HG02981 (cell line): Measurements from ENCODE around the gene KRTAP12-4.
"Not testable (repeated sequence)": the region's sequence is repeated elsewhere in the genome, so short reads cannot be mapped to it uniquely, and the experiment has no call there.

Experiments
- ATAC-seq: cut with Tn5 transposase; IDR thresholded peaks from one replicate; pipeline ENCODE4 v1.9.1; 2021; ENCODE audit warnings: mild to moderate bottlenecking, moderate library complexity; ENCODE audit not compliant: unreplicated experiment

Gene KRTAP12-4

DNA sequence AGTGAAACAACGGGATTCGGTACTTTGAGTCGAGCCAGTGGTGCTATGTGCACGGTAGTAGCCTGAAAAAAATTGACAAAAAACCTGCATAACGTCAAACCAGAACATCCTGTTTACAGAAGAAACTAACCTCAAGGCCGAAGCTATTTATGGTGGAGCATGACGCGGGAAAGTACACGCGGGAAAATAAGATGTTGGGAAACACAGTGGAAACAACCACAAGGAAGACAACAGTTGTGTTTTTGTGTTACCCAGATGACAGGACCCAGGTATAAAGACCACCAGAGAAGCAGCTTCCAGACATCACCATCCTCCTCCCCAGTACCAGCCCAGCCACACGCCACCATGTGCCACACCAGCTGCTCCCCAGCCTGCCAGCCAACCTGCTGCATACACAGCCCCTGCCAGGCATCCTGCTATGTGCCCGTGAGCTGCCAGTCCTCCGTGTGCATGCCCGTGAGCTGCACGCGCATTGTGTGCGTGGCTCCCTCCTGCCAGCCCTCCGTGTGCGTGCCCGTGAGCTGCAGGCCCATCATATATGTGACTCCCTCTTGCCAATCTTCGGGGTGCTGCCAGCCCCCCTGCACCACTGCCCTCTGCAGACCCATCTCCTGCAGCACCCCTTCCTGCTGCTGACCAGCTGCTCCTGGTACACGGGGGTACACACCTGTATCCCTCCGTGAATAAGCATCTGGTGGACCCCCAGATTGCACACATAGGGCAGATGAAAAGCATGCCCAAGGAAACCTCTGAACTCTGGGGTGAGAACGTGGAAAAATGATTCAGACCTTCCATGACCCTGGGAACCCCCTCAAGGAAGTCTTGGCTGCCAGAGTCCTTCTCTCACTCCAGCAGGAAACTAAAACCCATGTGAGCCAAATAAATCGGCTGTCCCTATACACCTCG is 3.4 kb upstream of the KRTAP12-4 start, which contains the start of gene KRTAP12-3:
TSS of gene KRTAP12-3 (plus strand) at position 298 of the 906 bp plus-strand sequence. CDS start at position 346, 48 bp downstream.
- no peak for ATAC-seq

DNA sequence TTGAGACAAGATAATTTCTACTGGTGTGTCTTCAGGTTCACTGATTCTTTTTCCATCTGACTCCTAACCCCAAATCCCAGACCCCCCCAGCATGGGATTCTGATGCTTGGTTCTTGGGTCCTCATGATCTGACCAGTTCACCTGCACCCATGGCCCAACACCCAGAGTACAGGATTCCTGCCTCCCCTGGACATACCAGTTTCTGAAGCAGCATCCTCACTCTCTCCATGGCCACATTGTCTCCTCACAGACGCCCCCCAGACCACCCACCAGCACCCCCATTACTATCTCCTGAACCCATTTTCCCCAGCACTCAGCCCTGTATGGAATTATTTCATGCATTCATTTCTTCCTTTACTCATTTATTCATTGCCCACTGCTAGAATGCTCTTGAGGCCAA is 2.4 kb upstream of the KRTAP12-4 start:
- ATAC-seq = no peak

DNA sequence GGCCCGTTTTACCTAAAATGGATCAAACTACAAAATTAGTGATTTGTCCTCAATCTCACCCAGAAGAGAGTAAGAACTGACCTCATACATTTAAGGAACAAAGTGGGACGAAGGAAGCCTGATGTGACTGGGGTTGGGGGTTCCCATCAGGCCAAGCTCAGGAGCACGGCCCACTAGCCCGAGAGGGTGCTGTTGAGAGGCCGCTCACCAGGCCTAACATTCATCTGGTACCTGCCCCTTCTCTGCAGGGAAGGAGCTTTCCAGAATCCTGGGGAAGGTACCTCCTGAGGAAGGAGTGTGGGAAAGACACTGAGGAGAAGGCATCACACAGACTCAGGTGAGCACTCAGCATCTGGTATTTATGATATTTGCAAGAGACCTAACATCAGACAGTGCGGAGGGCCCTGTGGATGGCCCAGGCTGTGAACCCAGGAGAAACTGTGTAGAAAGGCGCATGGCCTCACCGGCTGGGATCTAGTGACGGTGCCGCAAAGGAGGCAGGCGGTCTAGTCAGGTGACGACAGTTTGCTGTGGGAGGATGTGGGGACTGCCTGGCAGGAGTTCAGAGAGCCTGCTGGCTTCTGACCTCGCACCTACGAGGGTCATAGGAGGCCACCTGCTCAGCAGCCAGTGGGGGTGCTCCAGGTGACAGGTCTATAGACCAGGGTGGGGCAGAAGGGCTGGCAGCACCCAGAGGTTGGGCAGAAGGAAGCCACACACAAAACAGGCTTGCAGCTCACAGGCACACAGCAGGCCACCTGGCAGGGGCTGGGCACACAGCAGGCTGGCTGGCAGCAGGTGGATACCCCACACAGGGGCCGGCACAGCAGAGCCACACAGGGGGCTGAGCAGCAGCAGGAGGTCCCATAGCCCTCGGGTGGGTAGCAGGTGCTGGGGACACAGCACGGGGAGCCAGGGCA is 543 bp downstream of the KRTAP12-4 start:
- no peak for ATAC-seq

DNA sequence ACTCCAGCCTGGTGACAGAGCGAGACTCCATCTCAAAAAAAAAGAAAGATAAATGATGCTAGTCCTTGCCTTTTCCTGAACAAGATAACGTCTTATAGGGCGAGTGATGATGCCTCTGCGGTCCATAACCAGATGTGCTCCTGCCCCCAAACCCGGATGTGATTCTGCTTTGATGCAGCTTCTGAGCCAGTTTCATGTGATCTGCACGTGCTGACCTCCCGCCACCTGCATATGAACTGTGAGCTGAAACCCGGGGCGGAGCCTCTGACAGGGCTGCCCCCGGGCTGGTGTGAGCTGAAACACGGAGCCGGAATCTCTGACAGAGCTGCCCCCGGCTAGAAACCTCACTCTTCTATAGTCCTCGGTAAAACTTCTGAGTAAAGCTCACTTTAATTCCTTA is 1.3 kb downstream of the KRTAP12-4 start:
- no peak for ATAC-seq

DNA sequence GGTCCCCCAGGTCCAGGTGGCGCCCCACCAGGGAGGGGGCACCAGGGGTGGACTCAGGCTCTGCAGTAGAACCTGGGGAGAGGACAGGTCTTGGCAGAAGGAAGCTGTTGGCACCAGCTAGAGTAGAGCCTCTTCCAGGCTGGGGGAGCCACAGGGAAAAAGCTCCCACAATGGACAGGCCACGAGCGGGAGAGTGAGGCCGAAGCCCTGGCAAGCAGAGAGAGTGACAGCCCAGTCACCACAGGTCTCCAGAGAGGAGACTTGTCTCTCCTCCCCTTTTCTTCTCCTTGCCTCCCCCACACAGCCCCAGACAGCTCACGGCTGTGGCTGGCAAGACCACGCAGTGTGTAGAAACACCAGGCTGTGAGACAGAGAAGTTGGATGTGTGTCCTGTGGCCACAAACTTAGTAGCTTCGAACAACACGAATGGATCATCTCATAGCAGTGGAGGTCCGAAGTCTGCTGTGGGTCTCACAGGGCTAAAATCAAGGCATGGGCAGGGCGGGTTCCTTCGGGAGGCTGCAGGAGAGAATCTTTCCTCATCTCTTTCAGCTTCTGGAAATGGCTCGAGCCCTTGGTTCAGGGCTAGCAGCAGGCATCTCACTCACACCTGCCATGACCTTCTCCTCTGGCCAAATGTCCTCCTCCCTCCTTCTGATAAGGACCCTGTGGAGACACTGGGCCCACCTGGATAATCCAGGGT is 3.3 kb downstream of the KRTAP12-4 start:
- ATAC-seq = no peak

DNA sequence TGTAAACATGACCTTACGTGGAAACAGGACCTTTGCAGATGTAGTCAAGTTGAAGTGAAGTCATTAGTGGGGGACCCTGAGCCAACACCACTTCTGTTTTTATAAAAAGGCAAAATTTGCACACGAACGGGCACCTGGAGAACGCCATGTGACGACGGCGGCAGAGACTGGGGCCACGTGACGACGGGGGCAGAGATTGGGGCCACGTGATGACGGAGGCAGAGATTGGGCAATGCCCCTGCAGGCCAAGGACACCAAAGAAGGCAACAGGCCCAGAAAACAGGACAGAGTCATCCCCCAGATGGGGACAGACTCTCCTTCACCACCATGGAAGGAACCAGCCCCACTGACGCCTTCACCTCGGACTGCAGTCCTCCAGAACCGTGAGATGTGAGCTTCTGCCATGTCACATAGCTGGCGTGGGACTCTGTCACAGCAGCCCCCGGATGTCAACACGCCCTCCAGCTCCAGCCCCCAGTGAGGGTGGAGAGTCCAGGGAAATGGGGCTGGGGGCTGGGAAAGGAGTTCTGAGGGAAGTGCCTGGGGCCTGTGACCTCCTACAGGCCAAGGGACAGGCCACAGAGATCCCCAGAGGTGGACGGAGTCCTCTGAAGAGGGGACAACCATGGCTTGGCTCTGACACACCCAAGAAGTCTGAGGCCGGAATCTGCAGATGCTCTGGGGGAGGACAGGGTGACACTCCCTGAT is 4.0 kb downstream of the KRTAP12-4 start:
- no peak for ATAC-seq

DNA sequence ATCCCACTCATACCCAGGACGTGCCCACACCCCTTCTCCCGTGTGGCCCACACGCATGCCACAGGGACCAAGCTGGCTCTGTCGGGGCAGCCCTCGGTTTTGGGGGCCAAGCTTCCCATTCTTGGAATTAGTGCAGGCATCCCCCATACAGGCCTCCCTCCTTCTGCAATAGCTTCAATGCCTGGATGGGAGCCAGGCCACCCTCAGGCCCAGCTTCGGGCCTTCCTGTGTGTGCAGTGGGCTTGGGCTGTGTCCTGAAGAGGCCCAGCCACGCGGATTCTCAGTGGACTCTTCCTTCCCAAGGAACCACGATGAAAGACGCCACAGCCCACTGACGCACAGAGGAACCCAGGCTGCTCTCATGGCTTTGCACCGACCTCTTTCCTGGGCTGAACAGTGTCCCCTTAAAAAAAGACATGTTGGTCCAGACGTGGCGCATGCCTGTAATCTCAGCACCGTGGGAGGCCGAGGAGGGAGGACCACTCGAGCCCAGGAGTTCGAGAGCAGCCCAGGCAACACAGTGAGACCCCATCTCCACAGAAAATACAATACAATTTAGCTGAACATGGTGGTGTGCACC is 4.8 kb downstream of the KRTAP12-4 start:
- ATAC-seq = no peak

DNA sequence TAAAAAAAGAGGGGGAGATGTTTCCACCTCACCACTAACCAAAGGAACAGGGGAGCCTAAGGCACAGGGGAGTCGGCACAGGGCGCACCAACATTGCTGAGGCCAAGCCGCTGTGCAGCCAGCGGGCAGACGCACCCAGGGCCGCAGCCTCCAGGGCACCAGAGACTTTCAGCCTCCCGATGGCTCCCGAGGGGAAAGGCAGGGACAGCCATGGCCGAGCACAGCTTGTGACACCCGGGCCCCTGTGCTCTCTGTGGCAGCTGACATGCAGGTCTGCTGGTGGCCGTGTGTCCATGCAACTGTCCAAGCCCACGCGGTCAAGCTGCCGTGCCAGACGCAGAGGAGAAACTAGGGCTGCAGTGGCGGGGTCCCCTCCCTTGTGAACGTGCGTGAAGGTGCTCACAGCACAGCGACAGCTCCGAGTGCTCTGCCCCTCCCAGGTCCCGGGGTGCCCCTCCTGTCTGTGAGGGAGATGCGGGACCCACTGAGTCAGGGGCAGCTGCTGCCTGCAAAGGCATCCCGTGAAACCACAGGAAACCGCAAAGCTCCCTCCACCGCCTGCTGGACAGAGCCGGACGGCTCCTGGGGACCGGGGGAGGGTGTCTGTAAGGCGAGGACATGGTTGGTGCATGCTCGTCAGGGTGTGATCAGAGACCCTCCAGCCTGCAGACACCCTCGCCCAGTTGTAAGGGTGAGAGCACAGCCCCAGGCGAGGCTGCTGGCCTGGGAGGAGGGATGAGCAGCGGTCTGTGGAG is 5.7 kb downstream of the KRTAP12-4 start:
- no peak for ATAC-seq

DNA sequence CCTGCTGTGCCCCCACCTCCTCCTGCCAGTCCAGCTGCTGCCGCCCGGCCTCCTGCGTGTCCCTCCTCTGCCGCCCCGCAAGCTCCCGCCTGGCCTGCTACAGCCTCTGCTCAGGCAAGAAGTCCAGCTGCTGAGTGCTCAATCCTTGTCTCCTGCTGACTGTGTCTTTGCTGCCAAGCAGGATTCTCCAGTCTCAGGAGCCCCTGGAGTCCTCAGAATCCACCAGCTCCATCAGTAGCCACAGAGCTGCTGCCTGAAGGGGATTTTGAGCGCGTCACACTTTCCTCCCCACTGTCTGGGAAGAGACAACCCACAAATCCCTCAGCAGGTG is 7.3 kb downstream of the KRTAP12-4 start:
- ATAC-seq = no peak

DNA sequence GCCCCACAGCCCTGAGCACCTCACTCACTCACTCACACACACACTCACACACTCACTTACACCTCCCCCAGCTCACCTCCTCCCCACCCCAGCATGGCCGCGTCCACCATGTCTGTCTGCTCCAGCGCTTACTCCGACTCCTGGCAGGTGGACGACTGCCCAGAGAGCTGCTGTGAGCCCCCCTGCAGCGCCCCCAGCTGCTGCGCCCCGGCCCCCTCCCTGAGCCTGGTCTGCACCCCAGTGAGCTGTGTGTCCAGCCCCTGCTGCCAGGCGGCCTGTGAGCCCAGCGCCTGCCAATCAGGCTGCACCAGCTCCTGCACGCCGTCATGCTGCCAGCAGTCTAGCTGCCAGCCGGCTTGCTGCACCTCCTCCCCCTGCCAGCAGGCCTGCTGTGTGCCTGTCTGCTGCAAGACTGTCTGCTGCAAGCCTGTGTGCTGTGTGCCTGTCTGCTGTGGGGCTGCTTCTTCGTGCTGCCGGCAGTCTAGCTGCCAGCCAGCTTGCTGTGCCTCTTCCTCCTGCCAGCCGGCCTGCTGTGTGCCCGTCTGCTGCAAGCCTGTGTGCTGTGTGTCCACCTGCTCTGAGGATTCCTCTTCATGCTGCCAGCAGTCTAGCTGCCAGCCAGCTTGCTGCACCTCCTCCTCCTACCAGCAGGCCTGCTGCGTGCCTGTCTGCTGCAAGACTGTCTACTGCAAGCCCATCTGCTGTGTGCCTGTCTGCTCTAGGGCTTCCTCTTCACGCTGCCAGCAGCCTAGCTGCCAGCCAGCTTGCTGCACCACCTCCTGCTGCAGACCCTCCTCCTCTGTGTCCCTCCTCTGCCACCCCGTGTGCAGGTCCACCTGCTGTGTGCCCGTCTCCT is 7.9 kb downstream of the KRTAP12-4 start, which contains the start of gene KRTAP10-11:
TSS of gene KRTAP10-11 (plus strand) at position 49 of the 856 bp plus-strand sequence. CDS start at position 94, 45 bp downstream.
- not testable (repeated sequence) for ATAC-seq

DNA sequence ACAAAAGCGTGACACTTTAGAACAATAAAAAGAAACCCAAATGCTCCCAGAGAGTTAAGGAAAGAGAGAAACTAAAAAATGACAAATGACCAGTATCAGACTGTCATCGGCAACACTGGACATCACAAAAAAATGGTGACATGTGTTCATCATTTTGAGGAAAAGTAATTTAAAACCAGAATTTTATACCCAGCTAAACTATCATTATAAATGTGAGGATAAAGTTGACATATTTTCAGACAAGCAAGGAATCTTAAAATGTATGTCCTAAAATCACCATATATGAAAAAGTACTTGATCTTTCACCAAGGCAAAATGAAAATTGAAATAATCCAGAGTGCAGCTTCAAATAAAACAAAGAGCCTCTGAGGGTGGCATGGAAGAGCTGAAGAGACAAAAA is 9.6 kb downstream of the KRTAP12-4 start:
- no peak for ATAC-seq

DNA sequence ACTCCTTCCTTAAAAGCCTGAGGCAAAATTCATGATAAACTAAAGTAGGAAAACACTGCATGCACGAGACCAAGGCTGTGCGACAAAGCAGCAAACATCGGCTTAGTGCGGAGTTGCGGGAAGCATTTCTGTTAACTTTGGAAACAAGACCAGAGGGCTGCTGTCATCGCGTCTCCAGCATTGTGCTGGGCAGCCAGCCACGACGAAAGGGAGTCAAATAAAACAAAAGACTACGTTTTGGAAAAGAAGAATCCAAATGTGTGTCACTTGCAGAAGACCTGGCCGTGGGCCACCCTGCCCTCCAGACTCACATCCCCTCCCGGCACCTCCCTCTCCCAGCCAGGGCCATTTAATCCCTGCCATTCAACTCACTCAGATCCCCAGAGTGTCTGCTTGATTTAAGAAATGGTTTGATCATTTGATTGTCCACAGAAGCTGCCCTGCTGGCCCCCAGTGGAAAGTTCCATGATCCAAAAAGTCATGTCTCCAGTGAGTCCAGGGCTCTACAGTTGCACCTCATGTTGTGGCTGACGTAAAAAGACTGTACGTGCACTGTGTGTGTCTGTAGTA is 10.6 kb downstream of the KRTAP12-4 start:
- ATAC-seq = no peak

DNA sequence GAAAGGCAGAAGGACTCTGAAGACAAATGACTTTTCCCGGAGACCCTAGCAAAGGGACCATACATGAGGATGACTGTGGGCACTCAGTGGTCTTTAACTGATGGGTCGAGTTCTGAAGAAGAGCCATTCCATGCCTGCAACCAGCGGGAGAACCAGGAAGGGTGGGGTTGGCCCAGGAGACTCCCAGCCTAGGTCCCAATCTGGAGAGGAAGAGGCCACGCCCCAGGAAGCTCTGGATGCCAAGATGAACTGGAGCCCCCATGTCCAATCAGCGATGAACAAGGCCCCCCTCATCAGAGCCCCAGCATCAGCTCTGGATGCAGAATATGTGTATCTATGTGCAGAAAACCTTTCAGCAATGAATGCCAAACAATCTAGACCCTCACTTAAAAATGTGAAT is 13.7 kb downstream of the KRTAP12-4 start:
- no peak for ATAC-seq

DNA sequence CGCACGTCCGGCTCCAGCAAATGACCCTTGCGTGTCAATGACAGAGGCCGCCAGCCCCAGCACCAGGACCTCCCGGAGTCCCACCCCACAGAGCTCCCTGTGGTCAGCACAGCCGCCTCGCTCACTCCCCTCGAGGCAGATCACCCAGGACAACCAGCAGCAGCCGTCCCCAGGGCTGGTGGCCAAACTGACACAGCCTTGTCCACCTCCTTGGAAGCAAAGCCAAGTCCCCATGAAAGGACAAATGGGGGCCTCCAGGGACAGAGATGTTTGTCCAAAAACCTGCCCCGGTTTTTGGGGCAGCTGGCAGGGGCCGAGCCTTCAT is 15.2 kb downstream of the KRTAP12-4 start:
- ATAC-seq = no peak

DNA sequence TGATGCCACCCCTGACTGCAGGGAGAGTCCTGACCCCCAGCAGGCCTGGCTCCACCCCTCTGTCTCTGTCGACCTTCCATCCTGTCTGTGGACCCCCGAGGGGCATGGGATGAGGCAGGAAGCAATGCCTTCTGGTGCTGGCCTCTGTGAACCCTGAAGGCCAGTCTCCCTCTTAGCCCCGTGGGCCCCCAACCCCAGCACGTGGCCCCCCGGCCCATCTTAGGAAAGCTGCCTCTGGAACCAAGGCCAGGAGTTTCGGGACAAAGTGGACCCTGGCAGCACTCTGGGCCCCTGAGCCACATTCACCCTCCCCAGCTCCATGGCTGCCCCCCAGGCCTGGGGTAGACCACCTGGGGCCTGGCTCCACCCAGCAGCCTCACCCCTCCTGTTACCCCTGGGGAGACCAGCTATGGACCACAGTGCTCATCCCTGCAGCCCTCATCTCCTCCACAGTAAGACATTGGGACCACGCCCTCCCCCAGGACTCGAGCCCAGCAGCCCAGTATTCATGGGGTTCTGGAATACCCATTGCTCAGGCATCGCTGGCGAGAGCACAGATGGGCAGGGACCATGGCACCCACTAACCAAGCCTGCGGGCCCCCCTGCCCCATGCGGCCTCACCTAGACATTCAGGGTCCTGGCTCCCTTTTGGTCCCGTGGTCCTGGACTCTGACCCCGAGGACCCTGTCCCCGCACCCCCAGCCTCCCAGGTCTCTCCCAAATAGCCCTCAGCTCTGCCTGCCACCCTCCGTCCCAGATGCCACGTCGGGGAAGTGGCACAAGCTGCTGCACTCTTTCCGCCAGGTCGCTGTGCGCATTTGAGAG is 15.7 kb downstream of the KRTAP12-4 start:
- ATAC-seq = not testable (repeated sequence)

DNA sequence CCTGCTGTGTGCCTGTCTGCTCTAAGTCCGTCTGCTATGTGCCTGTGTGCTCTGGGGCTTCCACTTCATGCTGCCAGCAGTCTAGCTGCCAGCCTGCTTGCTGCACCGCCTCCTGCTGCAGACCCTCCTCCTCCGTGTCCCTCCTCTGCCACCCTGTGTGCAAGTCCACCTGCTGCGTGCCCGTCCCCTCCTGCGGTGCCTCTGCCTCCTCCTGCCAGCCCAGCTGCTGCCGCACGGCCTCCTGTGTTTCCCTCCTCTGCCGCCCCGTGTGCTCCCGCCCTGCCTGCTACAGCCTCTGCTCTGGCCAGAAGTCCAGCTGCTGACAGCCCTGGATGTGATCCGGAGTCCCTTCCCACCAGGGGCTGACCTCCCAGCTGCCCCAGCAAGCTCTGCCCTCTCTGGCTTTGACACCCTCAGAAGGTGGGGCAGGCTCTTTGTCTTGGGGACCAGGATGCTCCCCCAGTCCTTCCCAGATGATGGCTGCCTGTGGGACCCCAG is 16.6 kb downstream of the KRTAP12-4 start:
- not testable (repeated sequence) for ATAC-seq
